Neutrophil (primary cell): Measurements from ENCODE around the gene ARMC7.
"Not testable (repeated sequence)": the region's sequence is repeated elsewhere in the genome, so short reads cannot be mapped to it uniquely, and the experiment has no call there.

Experiments used
- H3K27ac ChIP-seq: fragments of 200-600 bp; sonication (generic); 2 replicates; pipeline ENCODE4 v1.5.1; 2016; ENCODE audit warnings: mild to moderate bottlenecking, moderate library complexity
- H3K27me3 ChIP-seq: fragments of 200-600 bp; sonication (generic); 2 replicates; pipeline ENCODE4 v1.6.0; 2016; ENCODE audit warnings: mild to moderate bottlenecking
- H3K36me3 ChIP-seq: fragments of 200-600 bp; sonication (generic); 2 replicates; pipeline ENCODE4 v1.5.1; 2017
- H3K4me1 ChIP-seq, 2 experiments: fragments of 200-600 bp in 1 of 2; sonication (generic) in 1 of 2; 1 replicate in 1 of 2; 2 replicates in 1 of 2; pipeline versions ENCODE4 v1.5.1 to v1.6.1; 2013 to 2016; ENCODE audit warnings: low read depth in 1 of 2, low read length in 1 of 2, mild to moderate bottlenecking in 1 of 2, moderate library complexity in 1 of 2; ENCODE audit not compliant: control insufficient read depth in 1 of 2, insufficient read depth in 1 of 2
- H3K4me3 ChIP-seq, 2 experiments: fragments of 200-600 bp in 1 of 2; sonication (generic) in 1 of 2; 1 replicate in 1 of 2; 2 replicates in 1 of 2; pipeline ENCODE4 v1.5.1; 2013 to 2016; ENCODE audit warnings: low read depth in 1 of 2, low read length in 1 of 2, mild to moderate bottlenecking in 1 of 2, moderate library complexity in 1 of 2
- H3K9me3 ChIP-seq: fragments of 200-600 bp; sonication (generic); 2 replicates; pipeline ENCODE4 v1.5.1; 2016
- TF ChIP-seq, protein P1 (sequence below): fragments of 200-600 bp; sonication (generic); IDR thresholded peaks from 2 replicates; pipeline ENCODE4 v1.5.1; 2016; ENCODE audit warnings: antibody characterized with exemption

The ARMC7 gene

DNA sequence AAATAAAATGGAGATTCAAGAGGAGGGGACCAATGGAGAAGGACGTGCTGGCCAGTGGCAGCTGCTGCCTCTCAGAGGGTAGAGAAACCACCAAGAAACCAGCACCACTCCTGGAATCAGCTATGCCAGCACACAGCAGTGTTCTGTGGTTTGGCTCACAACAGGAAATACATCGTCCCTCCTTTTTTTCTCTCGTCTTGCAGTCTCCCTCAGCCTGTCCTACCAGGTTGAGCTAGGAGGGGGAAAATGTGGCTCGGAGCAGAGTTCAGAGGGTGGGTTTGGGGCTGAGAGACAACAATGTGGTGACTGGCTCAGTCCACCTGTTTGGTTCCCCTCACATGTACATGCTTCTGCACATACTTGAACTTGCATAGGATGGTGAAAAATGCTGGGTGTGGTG, 41.9 kb upstream of the ARMC7 start:
- H3K9me3 ChIP-seq = no peaks in the 10 kb centered on the region
- no peak overlapping the region for H3K4me3 ChIP-seq
- peaks cover 28% of the 10 kb centered on the region for H3K36me3 ChIP-seq
- H3K27ac ChIP-seq = no peak overlapping the region
- peaks cover 0 to 9% of the 10 kb centered on the region in 2 experiments for H3K4me1 ChIP-seq
- no peaks in the 10 kb centered on the region for H3K27me3 ChIP-seq
- TF ChIP-seq, protein P1, sequence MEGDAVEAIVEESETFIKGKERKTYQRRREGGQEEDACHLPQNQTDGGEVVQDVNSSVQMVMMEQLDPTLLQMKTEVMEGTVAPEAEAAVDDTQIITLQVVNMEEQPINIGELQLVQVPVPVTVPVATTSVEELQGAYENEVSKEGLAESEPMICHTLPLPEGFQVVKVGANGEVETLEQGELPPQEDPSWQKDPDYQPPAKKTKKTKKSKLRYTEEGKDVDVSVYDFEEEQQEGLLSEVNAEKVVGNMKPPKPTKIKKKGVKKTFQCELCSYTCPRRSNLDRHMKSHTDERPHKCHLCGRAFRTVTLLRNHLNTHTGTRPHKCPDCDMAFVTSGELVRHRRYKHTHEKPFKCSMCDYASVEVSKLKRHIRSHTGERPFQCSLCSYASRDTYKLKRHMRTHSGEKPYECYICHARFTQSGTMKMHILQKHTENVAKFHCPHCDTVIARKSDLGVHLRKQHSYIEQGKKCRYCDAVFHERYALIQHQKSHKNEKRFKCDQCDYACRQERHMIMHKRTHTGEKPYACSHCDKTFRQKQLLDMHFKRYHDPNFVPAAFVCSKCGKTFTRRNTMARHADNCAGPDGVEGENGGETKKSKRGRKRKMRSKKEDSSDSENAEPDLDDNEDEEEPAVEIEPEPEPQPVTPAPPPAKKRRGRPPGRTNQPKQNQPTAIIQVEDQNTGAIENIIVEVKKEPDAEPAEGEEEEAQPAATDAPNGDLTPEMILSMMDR = no peak

DNA sequence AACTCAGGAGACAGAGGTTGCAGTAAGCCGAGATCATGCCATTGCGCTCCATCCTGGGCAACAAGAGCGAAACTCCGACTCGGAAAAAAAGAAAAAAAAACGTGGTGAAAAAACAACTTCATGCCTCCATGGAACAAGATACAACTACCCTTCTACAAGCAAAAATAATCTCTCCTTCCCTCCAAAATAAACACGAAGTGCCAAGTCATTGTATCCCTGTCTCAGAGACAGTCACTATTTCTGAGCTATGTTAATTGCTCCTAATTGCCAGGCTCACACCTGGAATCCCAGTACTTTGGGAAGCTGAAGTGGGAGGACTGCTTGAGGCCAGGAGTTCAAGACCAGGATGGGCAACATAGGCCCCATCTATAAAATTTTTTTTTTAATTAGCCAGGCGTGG, 41.0 kb upstream of the ARMC7 start:
- no peaks in the 10 kb centered on the region for H3K27me3 ChIP-seq
- peaks cover 0 to 9% of the 10 kb centered on the region in 2 experiments for H3K4me1 ChIP-seq
- H3K9me3 ChIP-seq = no peaks in the 10 kb centered on the region
- no peak overlapping the region for H3K27ac ChIP-seq
- no peak overlapping the region for H3K4me3 ChIP-seq
- H3K36me3 ChIP-seq = peaks cover 19% of the 10 kb centered on the region
- TF ChIP-seq, protein P1 = no peak

DNA sequence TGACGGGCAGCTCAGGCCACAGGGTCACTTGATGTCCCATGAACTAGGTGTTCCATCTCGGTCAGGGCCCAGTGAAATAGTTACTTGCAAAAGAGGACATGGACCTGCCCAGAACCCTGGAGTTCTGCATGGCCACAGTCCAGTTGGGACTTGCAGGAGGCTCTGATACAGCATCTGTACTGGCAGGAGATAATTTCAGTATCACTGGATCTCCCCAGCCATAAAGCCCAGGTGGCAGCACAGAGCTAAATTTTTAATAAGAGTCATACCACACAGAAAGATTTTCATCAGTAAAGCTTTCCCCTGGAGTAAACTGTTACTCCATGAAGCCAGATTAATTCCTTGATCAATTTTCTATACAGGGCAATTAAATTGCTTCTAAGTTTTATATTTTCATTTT, 40.0 kb upstream of the ARMC7 start:
- Histone ChIP-seq H3K27ac (no peak overlapping the region), H3K36me3 (peaks cover 8% of the 10 kb centered on the region), H3K4me3 (no peak overlapping the region), H3K9me3 (no peaks in the 10 kb centered on the region), H3K4me1 (peaks cover 6 to 14% of the 10 kb centered on the region in 2 experiments), H3K27me3 (no peaks in the 10 kb centered on the region)
- TF ChIP-seq, protein P1 = no peak

DNA sequence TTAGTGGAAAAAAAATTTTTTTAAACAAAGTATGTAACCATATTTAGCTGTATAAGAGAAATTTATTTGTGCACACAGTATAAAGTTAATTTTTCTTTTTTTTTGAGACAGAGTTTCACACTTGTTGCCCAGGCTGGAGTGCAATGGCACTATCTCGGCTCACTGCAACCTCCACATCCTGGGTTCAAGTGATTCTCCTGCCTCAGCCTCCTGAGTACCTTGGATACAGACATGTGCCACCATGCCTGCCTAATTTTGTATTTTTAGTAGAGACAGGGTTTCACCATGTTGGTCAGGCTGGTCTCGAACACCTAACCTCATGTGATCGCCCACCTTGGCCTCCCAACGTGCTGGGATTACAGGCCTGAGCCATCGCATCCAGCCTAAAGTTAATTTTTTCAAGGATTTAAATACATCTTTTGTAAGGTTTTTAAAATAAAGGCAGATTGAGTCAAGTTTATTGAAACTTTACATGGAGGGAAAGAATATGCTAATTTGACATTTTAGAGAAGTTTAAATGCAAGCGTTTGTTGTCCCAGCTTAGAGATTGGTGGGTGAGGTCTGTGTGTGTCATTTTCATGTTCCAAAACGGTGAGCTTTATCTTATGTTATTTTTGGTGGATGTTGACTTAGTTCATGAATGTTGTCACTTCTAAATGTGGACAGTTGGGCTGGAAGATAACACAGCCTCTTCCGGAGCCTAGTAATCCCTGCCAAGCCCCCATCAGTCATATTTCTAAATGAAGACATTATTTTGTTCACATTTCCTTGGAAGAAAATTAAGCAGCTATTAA, 38.1 kb upstream of the ARMC7 start:
- not testable (repeated sequence) for H3K27ac ChIP-seq, H3K36me3 ChIP-seq, H3K9me3 ChIP-seq, H3K4me3 ChIP-seq, H3K27me3 ChIP-seq
- H3K4me1 ChIP-seq = peaks cover 24 to 25% of the 10 kb centered on the region in 2 experiments

DNA sequence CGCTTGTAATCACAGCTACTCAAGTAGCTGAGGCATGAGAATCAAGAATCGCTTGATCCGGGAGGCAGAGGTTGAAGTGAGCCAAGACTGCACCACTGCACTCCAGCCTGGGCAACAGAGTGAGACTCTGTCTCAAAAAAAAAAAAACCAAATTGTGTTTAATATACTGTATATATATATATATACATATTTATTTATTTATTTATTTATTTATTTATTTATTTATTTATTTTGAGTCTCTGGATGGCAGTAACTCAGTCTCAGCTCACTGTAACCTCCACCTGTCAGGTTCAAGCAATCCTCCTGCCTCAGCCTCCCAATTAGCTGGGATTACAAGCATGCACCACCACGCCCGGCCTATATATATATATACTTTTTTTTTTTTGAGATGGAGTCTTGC, 36.9 kb upstream of the ARMC7 start:
- H3K27ac ChIP-seq, H3K36me3 ChIP-seq, H3K27me3 ChIP-seq, H3K4me3 ChIP-seq, H3K9me3 ChIP-seq: not testable (repeated sequence)
- H3K4me1 ChIP-seq = peaks cover 36 to 38% of the 10 kb centered on the region in 2 experiments

DNA sequence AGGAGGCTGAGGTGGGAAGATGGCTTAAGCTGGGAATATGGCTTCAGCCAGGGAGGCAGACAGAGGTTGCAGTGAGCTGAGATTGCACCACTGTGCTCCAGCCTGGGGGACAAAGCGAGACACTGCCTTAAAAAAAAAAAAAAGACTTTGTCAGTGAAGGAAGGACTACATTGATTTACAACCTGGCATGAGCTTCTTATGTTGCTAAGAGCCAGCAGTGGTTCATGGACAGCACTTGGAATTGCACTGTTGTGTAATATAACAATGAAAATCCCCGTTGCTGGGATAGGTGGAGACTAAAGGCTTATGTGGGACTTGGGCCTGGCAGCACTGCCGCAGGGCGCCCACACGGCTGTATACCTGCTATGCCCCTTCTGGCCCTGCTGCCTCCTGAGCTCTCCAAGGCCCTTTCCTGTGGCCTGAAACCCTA, 36.1 kb upstream of the ARMC7 start:
- no peaks in the 10 kb centered on the region for H3K27me3 ChIP-seq
- no peak overlapping the region for H3K27ac ChIP-seq
- peaks cover 41 to 45% of the 10 kb centered on the region in 2 experiments for H3K4me1 ChIP-seq
- no peak overlapping the region for H3K4me3 ChIP-seq
- H3K36me3 ChIP-seq = no peaks in the 10 kb centered on the region
- TF ChIP-seq, protein P1 = no peak
- H3K9me3 ChIP-seq = no peaks in the 10 kb centered on the region
